Pancreas (tissue), 10 donors: Measurements from ENCODE around the gene TNIK. TPM values are rescaled to one million over a fixed set of nuclear protein-coding genes. Genes with fewer than 3 reads are reported as not detected.

Experiments
- ATAC-seq, 4 donors: fragments of 200-7000 bp; cut with Tn5 transposase; one replicate each; pipeline versions ENCODE4 v1.8.0 to v1.9.1; 2020; ENCODE audit warnings: mild to moderate bottlenecking in 4 of 4, moderate library complexity in 4 of 4
- DNase-seq, 6 donors: peaks; one replicate each; pipeline ENCODE4 v3.0.0-alpha.2; 2020
- FAIRE-seq: peaks from 2 replicates; lab custom pipeline; 2012; peaks lifted over from hg19 to GRCh38; lab: Jason Lieb, UNC
- H3K27ac ChIP-seq, 4 donors: fragments of 200-600 bp; sonication (generic); 1 replicate in 3 of 4; 2 replicates in 1 of 4; pipeline versions ENCODE4 v1.5.0 to v1.8.0; 2020
- H3K27me3 ChIP-seq, 4 donors: fragments of 200-600 bp; one replicate each; pipeline ENCODE4 v1.8.0; 2021
- H3K36me3 ChIP-seq, 3 donors: fragments of 200-600 bp; sonication (generic) in 1 of 3; one replicate each; pipeline versions ENCODE4 v1.5.0 to v1.8.0; 2020 to 2021
- H3K4me1 ChIP-seq, 3 donors: fragments of 200-600 bp; one replicate each; pipeline ENCODE4 v1.8.0; 2021
- H3K4me3 ChIP-seq, 4 donors: fragments of 200-600 bp; sonication (generic) in 2 of 4; one replicate each; pipeline versions ENCODE4 v1.5.0 to v1.8.0; 2020 to 2021
- H3K9me3 ChIP-seq, 4 donors: fragments of 200-600 bp; one replicate each; pipeline ENCODE4 v1.8.0; 2021
- CTCF ChIP-seq, 4 donors: fragments of 200-600 bp; sonication (generic) in 3 of 4; IDR thresholded peaks; one replicate each; pipeline versions ENCODE4 v1.5.0 to v1.8.0; 2021; ENCODE audit warnings: antibody characterized with exemption in 4 of 4
- WGBS, 2 donors: extraction: QIAGEN DNeasy Blood & Tissue Kit; methylation state at CpG; one replicate each; pipeline ENCODE4 v1.1.7; 2013; 5-methylcytosine and 5-hydroxymethylcytosine counted together
- intact Hi-C, 3 donors: fragments of 100-400 bp; cut with DNase I; formaldehyde crosslinking; loops; one replicate each; pipeline versions ENCODE4 v1.11.1 to v1.14.2; 2022
- polyA plus RNA-seq, 2 donors: library from polyadenylated mRNA; stranded (reverse); fragments of 200-250 nt; gene quantifications; one replicate each; pipeline ENCODE4 v1.2.3, GENCODE V29; 2013
- total RNA-seq, 6 donors: library from RNA; stranded (reverse); fragmentation: NEBNext Ultra II Directional in 4 of 6; extraction: Animal tissue kit (Norgen Biotek cat#: 25700) in 4 of 6; gene quantifications; one replicate each; pipeline versions ENCODE4 v1.2.1 to v1.2.4, GENCODE V29; 2021 to 2023
- donor health status: healthy with polysubstance abuse.
- donor health status: DM: no; HTN: no; CAD: no; lungs with moderate emphysema.
- donor health status: DM: no; HTN: no; CAD: no.
- donor health status: control.
- donor health status: control.
- donor health status: Bipolar disorder and iron deficiency.
- donor health status: DM: yes; HTN: yes; CAD: no.
- donor health status: DM: no; HTN: no; CAD: no.
- donor health status: DM: no; HTN: no; CAD: no.
- donor health status: DM: yes; HTN: yes; CAD: no.

TNIK gene
- total and polyA plus RNA-seq, 8 donors, result 3.5 to 13.6 (median 5.8) TPM

- TF ChIP-seq CTCF (IDR thresholded peaks at IDR 0.05), result no peak
- Histone ChIP-seq H3K4me3 (no peak overlapping the region), H3K27me3 (no peaks in the 10 kb centered on the region), H3K4me1 (peaks cover 5 to 41% (median 34%) of the 10 kb centered on the region in 3 donors), H3K36me3 (no peaks in the 10 kb centered on the region), H3K27ac (peak overlapping the region; percentile 25 to 82 (median 53)), H3K9me3 (no peaks in the 10 kb centered on the region)
- FAIRE-seq (peak; percentile 49), ATAC-seq (peak; percentile 88 to 94 (median 90)), DNase-seq (peak; percentile 66 to 86 (median 84))
- WGBS, 2 donors, result 11 to 19% methylated on average over 2 of the region's 2 CpGs
- intact Hi-C loops, result no loop called here
Measured at GRCh38 chr3:171334465-171334811, 125.8 kb downstream of the TNIK start.

- Histone ChIP-seq H3K9me3 (no peaks in the 10 kb centered on the region), H3K4me1 (peaks cover 5 to 41% (median 32%) of the 10 kb centered on the region in 3 donors), H3K27me3 (no peaks in the 10 kb centered on the region), H3K36me3 (no peaks in the 10 kb centered on the region), H3K27ac (peak overlapping the region in 3 of 4 donors; percentile 16 to 82 (median 68)), H3K4me3 (no peak overlapping the region)
- DNase-seq (no peak), ATAC-seq (peak in 3 of 4 donors; percentile 1 to 6 (median 2)), FAIRE-seq (no peak)
- 59 to 60% methylated on average over 9 of the region's 9 CpGs for WGBS, 2 donors
- no peak for TF ChIP-seq CTCF (IDR thresholded peaks at IDR 0.05)
- intact Hi-C loops, result no loop called here
Measured at GRCh38 chr3:171333784-171334464, 126.3 kb downstream of the TNIK start.

GRCh38 chr3:171330938-171331337 is 129.3 kb downstream of the TNIK start:
- H3K9me3 ChIP-seq, result no peaks in the 10 kb centered on the region
- TF ChIP-seq CTCF (IDR thresholded peaks at IDR 0.05), result no peak
- 93 to 100% methylated on average over 3 of the region's 3 CpGs for WGBS, 2 donors
- no peak for ATAC-seq
- H3K27ac ChIP-seq, result no peak overlapping the region
- FAIRE-seq, result no peak
- H3K4me3 ChIP-seq, result no peak overlapping the region
- no peaks in the 10 kb centered on the region for H3K36me3 ChIP-seq
- no peaks in the 10 kb centered on the region for H3K27me3 ChIP-seq
- no peak for DNase-seq
- H3K4me1 ChIP-seq, result peaks cover 0 to 31% (median 25%) of the 10 kb centered on the region in 3 donors
- intact Hi-C loops, result no loop called here

GRCh38 chr3:171329746-171330145 is 130.5 kb downstream of the TNIK start:
- no peak for FAIRE-seq
- WGBS, 2 donors, result 61 to 62% methylated on average over 4 of the region's 4 CpGs
- ATAC-seq, result no peak
- no peaks in the 10 kb centered on the region for H3K9me3 ChIP-seq
- H3K36me3 ChIP-seq, result no peaks in the 10 kb centered on the region
- no peak overlapping the region for H3K4me3 ChIP-seq
- peaks cover 0 to 22% (median 15%) of the 10 kb centered on the region in 3 donors for H3K4me1 ChIP-seq
- H3K27me3 ChIP-seq, result no peaks in the 10 kb centered on the region
- no peak for TF ChIP-seq CTCF (IDR thresholded peaks at IDR 0.05)
- intact Hi-C loops, result no loop called here
- DNase-seq, result no peak
- no peak overlapping the region for H3K27ac ChIP-seq

- DNase-seq (peak in 1 of 6 donors; percentile 11), FAIRE-seq (no peak), ATAC-seq (peak in 2 of 4 donors; percentile 55 to 58)
- H3K9me3 ChIP-seq, result no peaks in the 10 kb centered on the region
- H3K4me1 ChIP-seq, result peaks cover 0 to 19% (median 9%) of the 10 kb centered on the region in 3 donors
- H3K27me3 ChIP-seq, result no peaks in the 10 kb centered on the region
- 46 to 54% methylated on average over 3 of the region's 3 CpGs for WGBS, 2 donors
- no peaks in the 10 kb centered on the region for H3K36me3 ChIP-seq
- intact Hi-C loops, result no loop called here
- no peak overlapping the region for H3K27ac ChIP-seq
- H3K4me3 ChIP-seq, result no peak overlapping the region
- no peak for TF ChIP-seq CTCF (IDR thresholded peaks at IDR 0.05)
Measured at GRCh38 chr3:171328419-171329082, 131.7 kb downstream of the TNIK start.
